ENCODE results near the gene BORCS5. TPM values are rescaled to one million over a fixed set of nuclear protein-coding genes. Genes with fewer than 3 reads are reported as not detected.

Gene BORCS5
- total and polyA plus RNA-seq, 7 experiments from 2014 or later, result 8.4 to 28.2 (median 18.6) TPM

DNA sequence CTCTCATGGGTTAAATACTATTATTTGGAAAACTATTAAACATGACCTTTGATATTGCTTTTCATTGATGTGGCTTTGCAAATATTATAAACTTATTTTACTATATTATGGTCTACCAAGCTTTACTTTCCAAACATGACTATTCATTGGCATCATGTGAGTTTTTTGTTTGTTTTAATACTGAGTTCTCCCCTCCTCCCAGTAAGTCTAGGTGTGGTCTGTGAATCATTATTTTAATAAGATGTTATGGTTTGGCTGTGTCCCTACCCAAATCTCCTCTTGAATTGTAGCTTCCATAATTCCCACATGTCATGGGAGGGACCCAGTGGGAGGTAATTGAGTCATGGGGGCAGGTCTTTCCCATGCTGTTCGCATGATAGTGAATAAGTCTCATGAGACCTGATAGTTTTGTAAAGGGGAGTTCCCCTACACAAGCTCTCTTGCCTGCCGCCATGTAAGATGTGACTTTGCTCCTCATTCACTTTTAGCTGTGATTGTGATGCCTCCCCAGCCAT, 80.0 kb downstream of the BORCS5 start:
- Histone ChIP-seq H3K9me3 (ENCODE audit: control insufficient read depth in 2 of 3, low read length in 3 of 3) (no peaks in the 10 kb centered on the region), H3K27ac (ENCODE audit: low read depth, low read length) (no peak overlapping the region), H3K27me3 (ENCODE audit: control insufficient read depth in 2 of 2, insufficient read depth in 2 of 2, low read length in 2 of 2) (no peaks in the 10 kb centered on the region), H3K4me1 (ENCODE audit: control insufficient read depth in 2 of 2, insufficient read depth in 2 of 2, low read length in 2 of 2) (peaks cover 23 to 30% of the 10 kb centered on the region in 2 donors), H3K36me3 (ENCODE audit: control insufficient read depth in 2 of 3, insufficient read depth in 3 of 3, low read length in 3 of 3) (peaks cover 0 to 5% (median 0%) of the 10 kb centered on the region in 3 experiments), H3K4me3 (ENCODE audit: low read length) (no peak overlapping the region)
- ATAC-seq (no peak), DNase-seq (no peak)
- intact Hi-C loops (cut with micrococcal nuclease), result no loop called here
- ChIA-PET CTCF (no interaction called here), POLR2A (interaction anchor here (1.5 to 1.8 kb wide), 2 partner anchors 20 to 126 kb away, joined by 4 to 6 read pairs; partner anchors contain the start of gene DUSP16)
- Mint-ChIP-seq H3K36me3 (peaks cover 14 to 41% (median 22%) of the 10 kb centered on the region in 5 donors), H3K4me1 (peaks cover 25 to 50% (median 41%) of the 10 kb centered on the region in 7 donors), H3K27me3 (no peaks in the 10 kb centered on the region), H3K4me3 (no peak overlapping the region), H3K27ac (peak overlapping the region in 3 of 9 donors; percentile 13 to 81 (median 22)), H3K9me3 (peaks cover 0 to 6% (median 2%) of the 10 kb centered on the region in 11 donors)

DNA sequence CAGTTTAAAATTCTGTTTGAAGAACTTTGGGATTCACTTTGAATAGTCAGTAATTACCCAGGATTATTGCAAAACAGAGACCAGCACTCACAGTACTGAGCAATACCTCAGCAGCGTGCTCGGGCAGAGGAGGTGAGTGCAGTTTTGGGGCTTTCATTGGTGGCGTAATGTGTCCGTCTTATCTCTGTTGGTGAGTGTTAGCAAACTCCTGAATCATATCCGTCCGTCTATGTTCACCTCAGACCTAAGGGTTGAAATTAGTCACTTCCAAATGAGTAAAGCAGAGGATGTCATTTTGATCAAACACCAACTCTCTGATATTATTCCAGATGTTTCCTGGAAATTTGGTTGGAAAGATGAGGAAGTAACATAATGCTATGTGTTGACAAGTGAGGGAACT, 82.8 kb downstream of the BORCS5 start:
- intact Hi-C loops (cut with micrococcal nuclease), result loop anchor here (2.0 to 5.0 kb wide), 3 partner anchors 32 to 55 kb away; no protein-coding TSS in a partner anchor
- Mint-ChIP-seq H3K36me3 (peaks cover 14 to 35% (median 19%) of the 10 kb centered on the region in 5 donors), H3K27ac (peak overlapping the region; percentile 92 to 99 (median 97)), H3K27me3 (no peaks in the 10 kb centered on the region), H3K4me1 (peaks cover 33 to 57% (median 55%) of the 10 kb centered on the region in 7 donors), H3K4me3 (peak overlapping the region in 6 of 10 donors; percentile 3 to 77 (median 48)), H3K9me3 (peaks cover 0 to 5% (median 2%) of the 10 kb centered on the region in 11 donors)
- H3K27ac ChIP-seq (ENCODE audit: low read depth, low read length), result no peak overlapping the region
- peaks cover 47 to 50% of the 10 kb centered on the region in 2 donors for H3K4me1 ChIP-seq (ENCODE audit: control insufficient read depth in 2 of 2, insufficient read depth in 2 of 2, low read length in 2 of 2)
- H3K36me3 ChIP-seq (ENCODE audit: control insufficient read depth in 2 of 3, insufficient read depth in 3 of 3, low read length in 3 of 3), result peaks cover 0 to 5% (median 0%) of the 10 kb centered on the region in 3 experiments
- ChIA-PET CTCF (no interaction called here), POLR2A (interaction anchor here (0.9 to 4.7 kb wide), 3 partner anchors 16 to 42 kb away, joined by 3 to 24 read pairs (median 5); no protein-coding TSS in a partner anchor)
- no peaks in the 10 kb centered on the region for H3K9me3 ChIP-seq (ENCODE audit: control insufficient read depth in 2 of 3, low read length in 3 of 3)
- peak in 1 of 9 donors; percentile 46 for DNase-seq
- H3K27me3 ChIP-seq (ENCODE audit: control insufficient read depth in 2 of 2, insufficient read depth in 2 of 2, low read length in 2 of 2), result no peaks in the 10 kb centered on the region
- ATAC-seq, result peak; percentile 41
- H3K4me3 ChIP-seq (ENCODE audit: low read length), result no peak overlapping the region

DNA sequence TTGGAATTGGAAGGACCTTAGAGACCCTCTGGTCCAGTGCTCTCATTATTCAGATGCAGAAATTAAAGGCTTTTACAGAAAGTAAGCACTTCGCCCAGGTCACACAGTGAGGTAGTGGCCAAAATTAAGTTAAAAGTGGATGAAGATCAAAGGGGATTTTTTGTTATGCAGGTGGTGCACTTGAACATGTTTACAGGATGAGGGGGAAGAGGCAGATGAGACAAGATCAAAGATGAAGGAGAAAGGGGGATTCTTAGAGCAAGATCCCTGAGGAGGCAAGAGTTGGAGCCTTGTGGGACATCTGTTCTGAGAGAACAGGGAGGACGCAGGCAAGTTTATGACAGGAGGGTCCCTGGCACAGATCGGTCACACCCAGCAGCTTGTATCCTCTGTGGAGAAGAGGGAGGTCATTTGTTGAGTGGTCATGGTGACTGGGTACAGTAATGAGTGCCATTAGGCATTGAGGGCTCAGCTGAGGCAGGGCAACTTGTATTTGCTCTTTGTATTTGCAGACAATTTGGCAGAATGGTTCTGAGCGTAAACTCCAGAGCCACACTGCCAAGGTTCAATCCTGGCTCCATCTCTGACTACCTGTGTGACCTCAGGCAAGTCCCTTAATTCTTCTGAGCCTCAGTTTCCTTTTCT, 84.0 kb downstream of the BORCS5 start:
- no peak overlapping the region for H3K4me3 ChIP-seq (ENCODE audit: low read length)
- no peaks in the 10 kb centered on the region for H3K27me3 Mint-ChIP-seq
- ChIA-PET CTCF (interaction anchor here (0.8 to 1.5 kb wide), 3 partner anchors 26 to 75 kb away, joined by 3 to 7 read pairs (median 3); no protein-coding TSS in a partner anchor), POLR2A (interaction anchor here (0.7 to 4.7 kb wide), 12 partner anchors 13 to 262 kb away, joined by 3 to 24 read pairs (median 5); partner anchors contain the start of gene BORCS5)
- H3K27ac ChIP-seq (ENCODE audit: low read depth, low read length), result peak overlapping the region; percentile 61
- H3K4me1 Mint-ChIP-seq, result peaks cover 32 to 57% (median 55%) of the 10 kb centered on the region in 7 donors
- H3K4me3 Mint-ChIP-seq, result peak overlapping the region; percentile 55 to 78 (median 66)
- no peaks in the 10 kb centered on the region for H3K36me3 ChIP-seq (ENCODE audit: control insufficient read depth in 2 of 3, insufficient read depth in 3 of 3, low read length in 3 of 3)
- H3K9me3 ChIP-seq (ENCODE audit: control insufficient read depth in 2 of 3, low read length in 3 of 3), result no peaks in the 10 kb centered on the region
- ATAC-seq (no peak), DNase-seq (peak in 1 of 9 donors; percentile 4)
- H3K27me3 ChIP-seq (ENCODE audit: control insufficient read depth in 2 of 2, insufficient read depth in 2 of 2, low read length in 2 of 2), result no peaks in the 10 kb centered on the region
- intact Hi-C loops (cut with micrococcal nuclease), result loop anchor here (1.0 to 5.0 kb wide), 3 partner anchors 34 to 215 kb away; no protein-coding TSS in a partner anchor
- H3K4me1 ChIP-seq (ENCODE audit: control insufficient read depth in 2 of 2, insufficient read depth in 2 of 2, low read length in 2 of 2), result peaks cover 47 to 54% of the 10 kb centered on the region in 2 donors
- H3K36me3 Mint-ChIP-seq, result peaks cover 11 to 30% (median 16%) of the 10 kb centered on the region in 5 donors
- peaks cover 0 to 5% (median 2%) of the 10 kb centered on the region in 11 donors for H3K9me3 Mint-ChIP-seq
- peak overlapping the region; percentile 92 to 99 (median 97) for H3K27ac Mint-ChIP-seq

DNA sequence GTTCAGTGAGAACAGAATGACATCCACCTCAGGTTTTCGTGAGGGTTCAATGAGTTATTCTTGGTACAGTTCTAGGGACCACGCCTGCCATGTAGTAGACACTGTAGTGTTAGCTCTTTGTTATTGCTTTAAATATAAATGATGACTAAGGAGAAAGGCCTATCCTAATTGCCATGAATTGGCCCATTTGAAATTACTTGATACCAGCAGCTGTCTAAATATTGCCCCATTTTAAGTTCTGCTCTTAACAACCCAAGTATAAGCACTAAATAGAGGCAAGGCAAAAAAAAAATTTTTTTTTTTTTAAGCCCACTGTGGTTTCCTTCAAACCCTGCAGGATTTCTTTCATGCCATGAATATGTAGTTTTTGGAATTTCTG, 84.5 kb downstream of the BORCS5 start:
- H3K4me3 ChIP-seq (ENCODE audit: low read length), result peak overlapping the region; percentile 4

DNA sequence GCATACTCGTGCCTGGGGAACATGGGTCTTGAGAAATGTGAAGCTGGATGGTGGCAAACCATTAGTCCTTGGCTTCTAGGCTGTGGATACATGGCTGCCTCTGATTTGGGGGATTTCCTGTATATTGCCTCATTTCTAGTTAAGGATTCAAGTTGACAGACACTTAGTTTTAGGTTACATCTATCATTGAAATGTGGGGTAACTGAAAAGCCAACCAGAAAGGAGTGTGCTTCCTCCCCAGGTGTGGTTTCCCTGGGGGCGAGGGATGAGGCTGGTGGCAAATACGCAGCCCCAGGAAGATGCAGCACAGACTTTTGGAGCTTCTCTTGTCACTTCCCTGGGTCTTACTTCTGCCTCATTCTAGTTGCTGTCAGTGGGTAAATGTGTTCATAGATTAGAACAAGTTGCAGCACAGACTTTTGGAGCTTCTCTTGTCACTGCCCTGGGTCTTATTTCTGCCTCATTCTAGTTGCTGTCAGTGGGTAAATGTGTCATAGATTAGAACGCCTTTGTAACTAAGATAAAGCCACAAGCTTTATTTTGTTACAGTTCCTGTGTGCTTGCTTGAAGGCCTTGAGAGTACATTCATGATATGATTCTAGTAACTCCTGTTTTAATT, 85.1 kb downstream of the BORCS5 start:
- no peaks in the 10 kb centered on the region for H3K36me3 ChIP-seq (ENCODE audit: control insufficient read depth in 2 of 3, insufficient read depth in 3 of 3, low read length in 3 of 3)
- H3K4me1 Mint-ChIP-seq, result peaks cover 33 to 65% (median 61%) of the 10 kb centered on the region in 7 donors
- intact Hi-C loops (cut with micrococcal nuclease), result loop anchor here (1.0 to 5.0 kb wide), 11 partner anchors 14 to 366 kb away; no protein-coding TSS in a partner anchor
- ATAC-seq (peak; percentile 83), DNase-seq (peak; percentile 35 to 85 (median 74))
- H3K27ac ChIP-seq (ENCODE audit: low read depth, low read length), result peak overlapping the region; percentile 61
- ChIA-PET POLR2A (interaction anchor here (0.7 to 4.7 kb wide), 15 partner anchors 8 to 1942 kb away, joined by 3 to 24 read pairs (median 6); partner anchors contain the start of genes BORCS5 and DUSP16), CTCF (interaction anchor here (0.7 to 1.5 kb wide), 6 partner anchors 25 to 296 kb away, joined by 3 to 7 read pairs (median 4); no protein-coding TSS in a partner anchor)
- H3K27me3 Mint-ChIP-seq, result no peaks in the 10 kb centered on the region
- peaks cover 5 to 26% (median 12%) of the 10 kb centered on the region in 5 donors for H3K36me3 Mint-ChIP-seq
- peak overlapping the region; percentile 92 to 99 (median 97) for H3K27ac Mint-ChIP-seq
- H3K27me3 ChIP-seq (ENCODE audit: control insufficient read depth in 2 of 2, insufficient read depth in 2 of 2, low read length in 2 of 2), result no peaks in the 10 kb centered on the region
- H3K9me3 Mint-ChIP-seq, result peaks cover 0 to 5% (median under 1%) of the 10 kb centered on the region in 11 donors
- H3K4me3 ChIP-seq (ENCODE audit: low read length), result peak overlapping the region; percentile 4
- H3K9me3 ChIP-seq (ENCODE audit: control insufficient read depth in 2 of 3, low read length in 3 of 3), result no peaks in the 10 kb centered on the region
- peak overlapping the region; percentile 38 to 78 (median 60) for H3K4me3 Mint-ChIP-seq
- peaks cover 47 to 54% of the 10 kb centered on the region in 2 donors for H3K4me1 ChIP-seq (ENCODE audit: control insufficient read depth in 2 of 2, insufficient read depth in 2 of 2, low read length in 2 of 2)

More for the DNA sequence above, 84.5 kb downstream of the BORCS5 start:
- CTCF ChIA-PET, result interaction anchor here (0.7 to 1.5 kb wide), 6 partner anchors 25 to 297 kb away, joined by 3 to 7 read pairs (median 4); no protein-coding TSS in a partner anchor
- Mint-ChIP-seq H3K4me1 (peaks cover 32 to 60% (median 56%) of the 10 kb centered on the region in 7 donors), H3K27ac (peak overlapping the region; percentile 92 to 99 (median 97)), H3K27me3 (no peaks in the 10 kb centered on the region), H3K4me3 (peak overlapping the region; percentile 55 to 78 (median 60)), H3K36me3 (peaks cover 7 to 26% (median 12%) of the 10 kb centered on the region in 5 donors), H3K9me3 (peaks cover 0 to 5% (median 2%) of the 10 kb centered on the region in 11 donors)
- POLR2A ChIA-PET, result interaction anchor here (0.7 to 4.7 kb wide), 17 partner anchors 8 to 1943 kb away, joined by 3 to 24 read pairs (median 4); partner anchors contain the start of genes BORCS5 and DUSP16
- no peaks in the 10 kb centered on the region for H3K36me3 ChIP-seq (ENCODE audit: control insufficient read depth in 2 of 3, insufficient read depth in 3 of 3, low read length in 3 of 3)
- intact Hi-C loops (cut with micrococcal nuclease), result loop anchor here (1.0 to 5.0 kb wide), 3 partner anchors 34 to 215 kb away; no protein-coding TSS in a partner anchor
- DNase-seq, result no peak
- H3K27ac ChIP-seq (ENCODE audit: low read depth, low read length), result peak overlapping the region; percentile 61
- peaks cover 47 to 54% of the 10 kb centered on the region in 2 donors for H3K4me1 ChIP-seq (ENCODE audit: control insufficient read depth in 2 of 2, insufficient read depth in 2 of 2, low read length in 2 of 2)
- H3K27me3 ChIP-seq (ENCODE audit: control insufficient read depth in 2 of 2, insufficient read depth in 2 of 2, low read length in 2 of 2), result no peaks in the 10 kb centered on the region
- H3K9me3 ChIP-seq (ENCODE audit: control insufficient read depth in 2 of 3, low read length in 3 of 3), result no peaks in the 10 kb centered on the region
- peak; percentile 0 for ATAC-seq

All from naive thymus-derived CD4-positive, alpha-beta T cell (primary cell).